HG03460 (cell line): Measurements from ENCODE around the gene PTPRM.
"Not testable (repeated sequence)": the region's sequence is repeated elsewhere in the genome, so short reads cannot be mapped to it uniquely, and the experiment has no call there.

Experiments used
- ATAC-seq: cut with Tn5 transposase; IDR thresholded peaks from one replicate; pipeline ENCODE4 v1.9.1; 2021; ENCODE audit not compliant: unreplicated experiment

Gene PTPRM

GRCh38 chr18:8031496-8031895 is 464.4 kb downstream of the PTPRM start:
- ATAC-seq = no peak

- no peak for ATAC-seq
Measured at GRCh38 chr18:8034674-8035073, 467.6 kb downstream of the PTPRM start.

GRCh38 chr18:8036551-8036950 is 469.4 kb downstream of the PTPRM start:
- ATAC-seq = no peak

GRCh38 chr18:8037296-8037695 is 470.2 kb downstream of the PTPRM start:
- ATAC-seq = no peak

- ATAC-seq = no peak
Measured at GRCh38 chr18:8040021-8040420, 472.9 kb downstream of the PTPRM start.

GRCh38 chr18:8041526-8042111 is 474.5 kb downstream of the PTPRM start:
- ATAC-seq = no peak

GRCh38 chr18:8044004-8044403 is 476.9 kb downstream of the PTPRM start:
- no peak for ATAC-seq

GRCh38 chr18:8045160-8045883 is 478.2 kb downstream of the PTPRM start:
- ATAC-seq = no peak

- no peak for ATAC-seq
Measured at GRCh38 chr18:8045884-8046281, 478.8 kb downstream of the PTPRM start.

GRCh38 chr18:8046441-8046840 is 479.3 kb downstream of the PTPRM start:
- no peak for ATAC-seq

GRCh38 chr18:8049147-8049546 is 482.0 kb downstream of the PTPRM start:
- ATAC-seq = no peak

GRCh38 chr18:8050616-8051329 is 483.7 kb downstream of the PTPRM start:
- ATAC-seq = no peak

- no peak for ATAC-seq
Measured at GRCh38 chr18:8051453-8051852, 484.3 kb downstream of the PTPRM start.

GRCh38 chr18:8052237-8052701 is 485.2 kb downstream of the PTPRM start:
- ATAC-seq = no peak

GRCh38 chr18:8056723-8057122 is 489.6 kb downstream of the PTPRM start:
- ATAC-seq = no peak

GRCh38 chr18:8063152-8063551 is 496.0 kb downstream of the PTPRM start:
- ATAC-seq = not testable (repeated sequence)

- no peak for ATAC-seq
Measured at GRCh38 chr18:8063733-8064132, 496.6 kb downstream of the PTPRM start.

- no peak for ATAC-seq
Measured at GRCh38 chr18:8065284-8065683, 498.2 kb downstream of the PTPRM start.

GRCh38 chr18:8065773-8066172 is 498.7 kb downstream of the PTPRM start:
- no peak for ATAC-seq

GRCh38 chr18:8069708-8070107 is 502.6 kb downstream of the PTPRM start:
- ATAC-seq = no peak

- no peak for ATAC-seq
Measured at GRCh38 chr18:8073167-8073566, 506.1 kb downstream of the PTPRM start.

GRCh38 chr18:8080092-8080491 is 513.0 kb downstream of the PTPRM start:
- ATAC-seq = no peak
